MM.1S (cell line): ENCODE data around the gene KDM4C.

Source experiments
- DNase-seq: peaks from one replicate; pipeline ENCODE4 v3.0.0-alpha.2; 2015
- H2AFZ ChIP-seq: fragments of 300-600 bp; sonication (generic); 2 replicates; pipeline ENCODE4 v1.6.0; 2016; ENCODE audit warnings: antibody characterized with exemption, low read length
- H3F3A ChIP-seq: fragments of 300-600 bp; sonication (generic); 2 replicates; pipeline ENCODE4 v1.6.1; 2016; ENCODE audit warnings: mild to moderate bottlenecking, antibody characterized with exemption, low read length, moderate library complexity, mixed read lengths; ENCODE audit not compliant: insufficient read depth
- H3K27ac ChIP-seq: fragments of 300-600 bp; sonication (generic); 2 replicates; pipeline ENCODE4 v1.5.1; 2016; ENCODE audit warnings: mild to moderate bottlenecking, low read length
- H3K27me3 ChIP-seq: fragments of 300-600 bp; sonication (generic); replicated peaks from 2 replicates; pipeline ENCODE4 v1.6.0; 2016; ENCODE audit warnings: low read length; ENCODE audit not compliant: insufficient read depth
- H3K36me3 ChIP-seq: fragments of 300-600 bp; sonication (generic); replicated peaks from 2 replicates; pipeline ENCODE4 v1.6.1; 2016; ENCODE audit warnings: mild to moderate bottlenecking, low read length, mixed read lengths; ENCODE audit not compliant: insufficient read depth
- H3K4me1 ChIP-seq: fragments of 300-600 bp; sonication (generic); 2 replicates; pipeline ENCODE4 v1.6.1; 2016; ENCODE audit warnings: low read length, mixed read lengths
- H3K4me2 ChIP-seq: fragments of 300-600 bp; sonication (generic); 2 replicates; pipeline ENCODE4 v1.6.0; 2016; ENCODE audit warnings: low read depth, low read length
- H3K4me3 ChIP-seq: fragments of 300-600 bp; sonication (generic); 2 replicates; pipeline ENCODE4 v1.5.1; 2016; ENCODE audit warnings: low read length, mixed read lengths
- H3K79me2 ChIP-seq: fragments of 300-600 bp; sonication (generic); 2 replicates; pipeline ENCODE4 v1.6.1; 2016; ENCODE audit warnings: mixed run types, low read length, mixed read lengths
- H3K9ac ChIP-seq: fragments of 300-600 bp; sonication (generic); 2 replicates; pipeline ENCODE4 v1.6.1; 2016; ENCODE audit warnings: low read length, mixed read lengths
- H3K9me2 ChIP-seq: fragments of 300-600 bp; sonication (generic); replicated peaks from 2 replicates; pipeline ENCODE4 v1.6.1; 2016; ENCODE audit warnings: mild to moderate bottlenecking, low read length, mixed read lengths; ENCODE audit not compliant: insufficient read depth
- H3K9me3 ChIP-seq: fragments of 300-600 bp; sonication (generic); replicated peaks from 2 replicates; pipeline ENCODE4 v1.6.1; 2016; ENCODE audit warnings: mild to moderate bottlenecking, low read length, mixed read lengths; ENCODE audit not compliant: insufficient read depth
- H4K20me1 ChIP-seq: fragments of 300-600 bp; sonication (generic); 2 replicates; pipeline ENCODE4 v1.6.1; 2016; ENCODE audit warnings: mild to moderate bottlenecking, low read length, moderate library complexity, mixed read lengths; ENCODE audit not compliant: insufficient read depth
- EZH2 ChIP-seq: fragments of 300-600 bp; sonication (generic); optimal IDR thresholded peaks from 2 replicates; pipeline ENCODE3; 2017; ENCODE audit warnings: low read depth, mild to moderate bottlenecking, antibody characterized with exemption, low read length, mixed read lengths
- EZH2phosphoT487 ChIP-seq: fragments of 300-600 bp; sonication (generic); IDR thresholded peaks from 2 replicates; pipeline ENCODE4 v1.6.1; 2018; ENCODE audit warnings: antibody characterized with exemption, low read length
- TF ChIP-seq, protein P1 (sequence below): fragments of 300-600 bp; sonication (generic); IDR thresholded peaks from 2 replicates; pipeline ENCODE4 v1.5.1; 2016; ENCODE audit warnings: antibody characterized with exemption, low read length, mixed read lengths

Gene KDM4C

DNA sequence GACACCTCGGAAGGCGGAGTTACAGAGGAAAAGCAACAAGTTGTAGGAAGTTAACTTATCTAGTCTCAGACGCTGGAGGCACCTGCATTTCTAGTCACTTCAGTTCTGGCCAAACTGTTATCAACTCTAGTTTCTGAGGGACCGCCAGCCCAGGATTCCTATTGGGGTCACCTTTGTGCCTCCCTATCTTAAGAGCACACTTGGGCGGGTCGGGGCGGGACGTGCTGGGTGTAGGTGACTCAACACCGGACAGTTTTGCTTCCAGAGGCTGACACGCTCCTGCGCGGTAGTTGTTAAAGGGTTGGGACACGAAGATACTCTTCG is 679 bp upstream of the KDM4C start:
- TF ChIP-seq EZH2phosphoT487, result no peak
- TF ChIP-seq, protein P1, sequence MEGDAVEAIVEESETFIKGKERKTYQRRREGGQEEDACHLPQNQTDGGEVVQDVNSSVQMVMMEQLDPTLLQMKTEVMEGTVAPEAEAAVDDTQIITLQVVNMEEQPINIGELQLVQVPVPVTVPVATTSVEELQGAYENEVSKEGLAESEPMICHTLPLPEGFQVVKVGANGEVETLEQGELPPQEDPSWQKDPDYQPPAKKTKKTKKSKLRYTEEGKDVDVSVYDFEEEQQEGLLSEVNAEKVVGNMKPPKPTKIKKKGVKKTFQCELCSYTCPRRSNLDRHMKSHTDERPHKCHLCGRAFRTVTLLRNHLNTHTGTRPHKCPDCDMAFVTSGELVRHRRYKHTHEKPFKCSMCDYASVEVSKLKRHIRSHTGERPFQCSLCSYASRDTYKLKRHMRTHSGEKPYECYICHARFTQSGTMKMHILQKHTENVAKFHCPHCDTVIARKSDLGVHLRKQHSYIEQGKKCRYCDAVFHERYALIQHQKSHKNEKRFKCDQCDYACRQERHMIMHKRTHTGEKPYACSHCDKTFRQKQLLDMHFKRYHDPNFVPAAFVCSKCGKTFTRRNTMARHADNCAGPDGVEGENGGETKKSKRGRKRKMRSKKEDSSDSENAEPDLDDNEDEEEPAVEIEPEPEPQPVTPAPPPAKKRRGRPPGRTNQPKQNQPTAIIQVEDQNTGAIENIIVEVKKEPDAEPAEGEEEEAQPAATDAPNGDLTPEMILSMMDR, result no peak
- TF ChIP-seq EZH2, result no peak
- Histone ChIP-seq H2AFZ (peak overlapping the region; percentile 71), H3K4me3 (peak overlapping the region; percentile 96)

DNA sequence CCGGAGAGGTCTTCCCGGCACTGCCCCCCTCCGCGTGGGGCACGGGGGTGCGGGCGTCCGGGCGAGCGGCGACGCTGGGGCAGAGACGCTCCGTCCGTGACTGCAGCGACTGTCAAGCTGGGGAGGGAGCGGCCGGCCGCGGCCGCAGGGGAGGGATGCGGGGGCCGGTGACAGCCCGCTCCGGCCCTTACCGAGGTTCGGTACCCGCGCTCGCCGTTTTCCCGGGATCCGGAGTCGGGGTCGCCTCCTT is 400 bp downstream of the KDM4C start:
- DNase-seq, result no peak
- H3K4me3 ChIP-seq, result peak overlapping the region; percentile 96
- peaks cover 3% of the 10 kb centered on the region; the same call in 1 of the 2 replicates for H3K4me1 ChIP-seq
- TF ChIP-seq EZH2phosphoT487, result no peak
- TF ChIP-seq EZH2, result no peak
- TF ChIP-seq, protein P1, result no peak
- H3K9ac ChIP-seq, result peak overlapping the region; percentile 89
- H2AFZ ChIP-seq, result peak overlapping the region; percentile 71
- H3F3A ChIP-seq, result peaks cover 29% of the 10 kb centered on the region
- no peaks in the 10 kb centered on the region for H3K9me3 ChIP-seq
- peak overlapping the region; percentile 89; the same call in 1 of the 2 replicates for H3K27ac ChIP-seq
- H3K4me2 ChIP-seq, result peak overlapping the region; percentile 65
- no peaks in the 10 kb centered on the region for H3K36me3 ChIP-seq
- H3K79me2 ChIP-seq, result peaks cover 43% of the 10 kb centered on the region
- H4K20me1 ChIP-seq, result peaks cover 8% of the 10 kb centered on the region; the same call in 1 of the 2 replicates
- no peaks in the 10 kb centered on the region for H3K27me3 ChIP-seq
- no peaks in the 10 kb centered on the region for H3K9me2 ChIP-seq

More for the DNA sequence above, 679 bp upstream of the KDM4C start:
- peaks cover 3% of the 10 kb centered on the region; the same call in 1 of the 2 replicates for H3K4me1 ChIP-seq
- H3K9me3 ChIP-seq, result no peaks in the 10 kb centered on the region
- DNase-seq, result no peak
- H3K27ac ChIP-seq, result peak overlapping the region; percentile 89
- peak overlapping the region; percentile 89 for H3K9ac ChIP-seq
- peaks cover 34% of the 10 kb centered on the region for H3K79me2 ChIP-seq
- no peaks in the 10 kb centered on the region for H3K27me3 ChIP-seq
- H3K9me2 ChIP-seq, result no peaks in the 10 kb centered on the region
- peak overlapping the region; percentile 65 for H3K4me2 ChIP-seq
- peaks cover 29% of the 10 kb centered on the region for H3F3A ChIP-seq
- peaks cover 8% of the 10 kb centered on the region; the same call in 1 of the 2 replicates for H4K20me1 ChIP-seq
- H3K36me3 ChIP-seq, result no peaks in the 10 kb centered on the region

DNA sequence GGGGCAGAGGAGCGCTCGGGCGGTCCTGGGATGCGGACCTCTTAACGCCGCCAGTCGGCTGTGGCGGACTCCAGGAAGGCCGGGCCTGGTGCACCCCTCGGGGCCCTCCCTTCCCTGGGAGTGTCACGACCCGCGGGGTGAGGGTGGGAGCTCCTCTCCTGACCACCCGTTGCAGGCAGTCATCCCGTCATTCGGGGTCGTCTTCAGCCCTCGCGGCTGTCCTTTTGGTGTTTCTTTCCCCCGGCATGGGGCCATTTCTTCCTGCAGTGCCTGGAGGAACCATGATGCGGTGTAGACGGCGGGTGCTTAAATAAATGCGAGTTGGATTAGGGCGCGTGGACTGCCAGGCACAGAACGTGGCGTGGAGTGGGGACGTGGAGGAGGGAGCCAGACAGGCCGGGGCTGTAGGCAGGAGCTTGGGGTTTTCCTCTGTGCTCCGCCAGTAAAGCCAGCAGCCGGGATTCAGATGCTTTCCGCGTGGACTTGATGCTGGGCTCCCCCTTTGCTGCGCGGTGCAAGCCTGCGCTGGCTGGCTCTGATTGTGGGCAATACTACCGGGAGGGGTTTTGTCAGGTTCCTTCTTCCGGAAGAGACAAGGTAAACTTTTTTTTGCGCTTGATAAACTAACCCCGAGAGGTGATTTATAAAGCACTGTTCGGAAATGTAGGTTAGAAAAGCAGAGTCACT is 868 bp downstream of the KDM4C start:
- Histone ChIP-seq H3K79me2 (peaks cover 48% of the 10 kb centered on the region), H3K27ac (peak overlapping the region; percentile 89; the same call in 1 of the 2 replicates), H3K9ac (peak overlapping the region; percentile 89), H3K4me2 (peak overlapping the region; percentile 65), H3F3A (peaks cover 29% of the 10 kb centered on the region), H3K27me3 (no peaks in the 10 kb centered on the region), H2AFZ (peak overlapping the region; percentile 71), H4K20me1 (peaks cover 8% of the 10 kb centered on the region; the same call in 1 of the 2 replicates), H3K36me3 (no peaks in the 10 kb centered on the region), H3K4me1 (peaks cover 3% of the 10 kb centered on the region; the same call in 1 of the 2 replicates), H3K9me2 (no peaks in the 10 kb centered on the region), H3K9me3 (no peaks in the 10 kb centered on the region), H3K4me3 (peak overlapping the region; percentile 96)
- TF ChIP-seq EZH2phosphoT487, result no peak
- no peak for TF ChIP-seq EZH2
- TF ChIP-seq, protein P1, result no peak
- no peak for DNase-seq
